HepG2 (cell line): ENCODE results near the gene VAMP5. TPM values are rescaled to one million over a fixed set of nuclear protein-coding genes. Genes with fewer than 3 reads are reported as not detected.
A peak's percentile ranks its signal among the peaks of the same experiment; 100 is the strongest.

Experiments used
- ATAC-seq: fragments of 200-7000 bp; cut with Tn5 transposase; 3 replicates; pipeline ENCODE4 v1.9.1; 2020; ENCODE audit warnings: mild to moderate bottlenecking, moderate library complexity
- BruUV-seq: library from RNA; stranded (reverse); fragments of 400-500 nt; replicated peaks from 2 replicates; lab custom pipeline; 2021; lab: Mats Ljungman, UMichigan
- CTCF ChIA-PET: fragments of 300-600 bp; formaldehyde crosslinking; extraction: SDS; loops from one replicate; lab custom pipeline; 2021; ENCODE audit warnings: low total read pairs, inconsistent platforms, low intra/inter-chr PET ratio; lab: Yijun Ruan, JAX
- POLR2A ChIA-PET: fragments of 350-600 bp; sonication (Branson Sonifier 250); formaldehyde crosslinking; loops from one replicate; lab custom pipeline; 2020; ENCODE audit warnings: antibody characterized with exemption, inconsistent platforms; lab: Yijun Ruan, JAX
- DNase-seq: peaks from one replicate; pipeline ENCODE4 v3.0.0-alpha.2; 2015; ENCODE audit warnings: low spot score
- FAIRE-seq: peaks from 3 replicates; lab custom pipeline; 2011; peaks lifted over from hg19 to GRCh38; lab: Jason Lieb, UNC
- H2AFZ ChIP-seq: one replicate; pipeline ENCODE4 v1.6.1; 2011; ENCODE audit warnings: low read length, inconsistent platforms
- H3K27ac ChIP-seq: fragments of 300-600 bp; 3 replicates; pipeline ENCODE4 v1.8.0; 2011; ENCODE audit warnings: mixed run types, mild to moderate bottlenecking, mixed read lengths, low read length, inconsistent platforms; ENCODE audit not compliant: insufficient read depth; ENCODE audit errors: extremely low read length
- H3K27me3 ChIP-seq, 2 experiments: fragments of 200-600 bp in 1 of 2; 2 replicates in 1 of 2; 3 replicates in 1 of 2; pipeline versions ENCODE4 v1.6.0 to v1.8.0; 2011; ENCODE audit warnings: low read length in 2 of 2, mild to moderate bottlenecking in 2 of 2, moderate library complexity in 2 of 2, inconsistent platforms in 1 of 2; ENCODE audit not compliant: insufficient read depth in 2 of 2, control insufficient read depth in 1 of 2
- H3K36me3 ChIP-seq, 2 experiments: fragments of 200-600 bp in 1 of 2; replicated peaks in 1 of 2; 2 replicates in 1 of 2; 3 replicates in 1 of 2; pipeline versions ENCODE4 v1.5.1 to v1.8.0; 2011; ENCODE audit warnings: low read length in 2 of 2, inconsistent platforms in 1 of 2; ENCODE audit not compliant: insufficient read depth in 2 of 2, control insufficient read depth in 1 of 2
- H3K4me1 ChIP-seq: 2 replicates; pipeline ENCODE4 v1.5.1; 2012; ENCODE audit warnings: low read length, inconsistent platforms; ENCODE audit not compliant: insufficient read depth
- H3K4me2 ChIP-seq: 2 replicates; pipeline ENCODE4 v1.6.0; 2011; ENCODE audit warnings: low read depth, low read length, inconsistent platforms
- H3K4me3 ChIP-seq, 3 experiments: fragments of 200-600 bp in 1 of 3; sonication (generic), shearing (Covaris generic) in 1 of 3; replicated peaks in 1 of 3; 2 replicates each; pipeline ENCODE4 v1.5.1; 2011 to 2016; ENCODE audit warnings: low read length in 3 of 3, inconsistent platforms in 2 of 3, low read depth in 2 of 3, mild to moderate bottlenecking in 2 of 3, control low read depth in 1 of 3, mixed read lengths in 1 of 3; ENCODE audit not compliant: insufficient read depth in 1 of 3
- H3K79me2 ChIP-seq: one replicate; pipeline ENCODE4 v1.6.1; 2011; ENCODE audit warnings: low read length, inconsistent platforms; ENCODE audit not compliant: insufficient read depth
- H3K9ac ChIP-seq: 2 replicates; pipeline ENCODE4 v1.6.0; 2011; ENCODE audit warnings: mild to moderate bottlenecking, low read depth, low read length, inconsistent platforms; ENCODE audit not compliant: insufficient read depth
- H3K9me3 ChIP-seq: 2 replicates; pipeline ENCODE4 v1.5.1; 2012; ENCODE audit warnings: mild to moderate bottlenecking, low read length
- H4K20me1 ChIP-seq: 2 replicates; pipeline ENCODE4 v1.6.0; 2011; ENCODE audit warnings: inconsistent platforms, mild to moderate bottlenecking, low read length, moderate library complexity; ENCODE audit not compliant: insufficient read depth
- CBX1 ChIP-seq: IDR thresholded peaks from one replicate; pipeline ENCODE4 v1.6.1; 2016; ENCODE audit warnings: antibody characterized with exemption, low read depth
- ETV5 ChIP-seq: IDR thresholded peaks from 2 replicates; pipeline ENCODE4 v1.6.1; 2018; ENCODE audit warnings: missing biosample characterization, missing genetic modification reagents, inconsistent platforms, borderline replicate concordance
- FOXJ3 ChIP-seq: sonication (generic); formaldehyde crosslinking; IDR thresholded peaks from 2 replicates; pipeline ENCODE4 v1.4.0; 2020; ENCODE audit warnings: missing genetic modification reagents, mild to moderate bottlenecking, borderline replicate concordance
- SALL2 ChIP-seq: sonication (generic); formaldehyde crosslinking; IDR thresholded peaks from 2 replicates; pipeline ENCODE4 v1.8.1; 2023; ENCODE audit warnings: mild to moderate bottlenecking, missing genetic modification reagents, inconsistent platforms
- ZBTB1 ChIP-seq: sonication (generic); formaldehyde crosslinking; IDR thresholded peaks from 2 replicates; pipeline ENCODE4 v1.4.0; 2020; ENCODE audit warnings: missing genetic modification reagents, borderline replicate concordance
- ZNF263 ChIP-seq: sonication (generic); formaldehyde crosslinking; IDR thresholded peaks from 2 replicates; pipeline ENCODE4 v1.4.0; 2020; ENCODE audit warnings: missing genetic modification reagents
- ZNF292 ChIP-seq: sonication (generic); formaldehyde crosslinking; IDR thresholded peaks from 2 replicates; pipeline ENCODE4 v1.8.1; 2022; ENCODE audit warnings: mild to moderate bottlenecking, low read depth, missing genetic modification reagents, borderline replicate concordance
- WGBS: methylation state at CpG from one replicate; pipeline ENCODE4 v1.1.6; 2017; ENCODE audit warnings: low lambda C conversion rate; 5-methylcytosine and 5-hydroxymethylcytosine counted together
- in situ Hi-C: cut with HindIII; loops from 2 replicates; pipeline ENCODE4 v1.10.0; 2017; ENCODE audit warnings: low pct_unique_long_range_greater_than_20kb; ENCODE audit not compliant: extremely low pct_ligation_motif_present
- intact Hi-C: fragments of 100-400 bp; cut with micrococcal nuclease; formaldehyde crosslinking; loops from one replicate; pipeline ENCODE4 v1.10.0; 2022; ENCODE audit not compliant: unreplicated experiment
- polyA plus RNA-seq, 8 experiments: library from polyadenylated mRNA; depleted of rRNA in 3 of 8; stranded (reverse) in 7 of 8; unstranded in 1 of 8; fragments of >200 nt; fragmentation: Illumina TruSeq in 4 of 8; extraction: Trizol in 4 of 8; gene quantifications; 2 replicates each; pipeline versions ENCODE4 v1.2.1 to v1.2.3, GENCODE V29; 2011 to 2016; ENCODE audit warnings: low read depth in 4 of 8, missing spikeins in 1 of 8, mixed read lengths in 1 of 8; ENCODE audit not compliant: insufficient read depth in 1 of 8
- total RNA-seq, 5 experiments: library from RNA; depleted of rRNA; stranded (reverse); fragments of >200 nt; fragmentation: Illumina TruSeq; extraction: Trizol; gene quantifications; 2 replicates each; pipeline ENCODE4 v1.2.3, GENCODE V29; 2016; ENCODE audit warnings: low read depth in 1 of 5
- TF ChIP-seq, protein P1 (sequence below): sonication (generic); formaldehyde crosslinking; IDR thresholded peaks from 2 replicates; pipeline ENCODE4 v1.5.0; 2020; ENCODE audit warnings: missing genetic modification reagents, mild to moderate bottlenecking, borderline replicate concordance
- TF ChIP-seq, protein P2 (sequence below): sonication (generic); formaldehyde crosslinking; IDR thresholded peaks from 2 replicates; pipeline ENCODE4 v1.4.0; 2020; ENCODE audit warnings: missing genetic modification reagents, mild to moderate bottlenecking, borderline replicate concordance
- TF ChIP-seq, protein P3 (sequence below): conservative IDR thresholded peaks from 2 replicates; pipeline ENCODE4 v1.6.1; 2018; ENCODE audit warnings: missing genetic modification reagents
- TF ChIP-seq, protein P4 (sequence below): IDR thresholded peaks from 2 replicates; pipeline ENCODE4 v1.6.1; 2016; ENCODE audit warnings: control low read depth
- TF ChIP-seq, protein P5 (sequence below): sonication (generic); formaldehyde crosslinking; IDR thresholded peaks from 2 replicates; pipeline ENCODE4 v1.4.0; 2020; ENCODE audit warnings: missing genetic modification reagents

VAMP5 gene
- total and polyA plus RNA-seq, 2 of the 13 experiments (the other 11 are each of a cell fraction or from before 2014, with no cell fraction given), result 7.2 to 56.7 TPM

DNA sequence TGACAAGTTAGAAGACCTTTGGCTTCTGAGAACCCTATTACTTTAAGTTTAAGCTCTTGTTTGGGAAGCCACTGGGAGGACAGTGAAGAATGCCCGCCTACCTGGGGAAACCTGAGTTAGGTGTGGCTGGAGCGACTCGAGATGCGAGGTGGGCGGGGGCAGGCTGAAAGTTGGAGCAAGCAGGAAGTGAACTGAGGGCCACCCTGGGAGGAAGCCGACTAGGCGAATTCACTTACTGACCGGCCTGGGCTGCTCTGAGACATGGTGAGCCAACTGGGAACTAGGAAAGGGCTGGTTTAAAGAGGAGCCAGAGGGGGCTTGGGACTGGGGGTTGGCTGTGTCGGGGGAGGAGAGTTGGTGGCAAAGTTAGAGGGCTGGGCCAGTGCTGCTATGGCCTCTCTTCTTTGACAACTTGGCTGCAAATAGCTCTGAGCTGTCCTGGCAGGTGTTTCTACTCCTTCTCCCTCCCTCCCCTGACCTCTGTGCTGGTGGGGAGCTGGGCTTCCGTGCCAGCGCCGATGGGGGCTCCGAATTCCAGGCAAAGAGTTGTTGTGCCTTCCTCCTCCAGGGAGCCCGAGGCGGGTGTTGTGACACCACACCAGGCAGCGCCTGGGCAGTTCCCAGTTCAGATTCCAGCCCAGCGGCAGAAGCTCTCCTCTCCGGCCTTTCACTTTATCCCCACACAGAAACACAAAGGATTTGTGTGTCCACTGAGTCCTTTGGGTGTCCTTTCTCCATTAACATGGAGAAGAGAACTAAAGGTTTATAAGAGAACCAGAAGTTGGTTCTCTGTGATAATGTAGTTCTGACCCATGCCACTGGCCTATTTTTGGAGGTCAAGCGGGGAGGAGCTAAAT lies 6.6 kb upstream of the VAMP5 start, which contains the start of gene VAMP8:
TSS of gene VAMP8 (plus strand) at position 201 of the 857 bp plus-strand sequence. CDS start at position 262, 61 bp downstream.
- WGBS, result 2% methylated on average over 19 of the region's 19 CpGs
- in situ Hi-C loops (no loop called here), intact Hi-C loops (loop anchor here (1.0 to 2.0 kb wide), 3 partner anchors 8 to 25 kb away; partner anchors contain the start of genes GGCX and TMEM150A)
- H3K36me3 ChIP-seq, result peaks cover 0 to 7% of the 10 kb centered on the region in 2 experiments; a peak in 4 of 5 replicates
- BruUV-seq, result no TSS peak
- H3K4me1 ChIP-seq, result peaks cover 58% of the 10 kb centered on the region
- ATAC-seq, result peak; percentile 86
- H2AFZ ChIP-seq, result peak within 1 kb of the TSS; percentile 84
- H3K4me3 ChIP-seq, result peak within 1 kb of the TSS; percentile 79 to 90 (median 87)
- no peaks in the 10 kb centered on the region for H4K20me1 ChIP-seq
- peak within 1 kb of the TSS; percentile 95 for H3K4me2 ChIP-seq
- peak; percentile 44 for DNase-seq
- POLR2A ChIA-PET, result interaction anchor here (0.7 to 12.7 kb wide), 23 partner anchors 8 to 178 kb away, joined by 3 to 201 read pairs (median 8); partner anchors contain the start of genes C2orf68, GGCX, MAT2A and RNF181
- CTCF ChIA-PET, result no interaction called here
- H3K27me3 ChIP-seq, result peaks cover 0 to 3% of the 10 kb centered on the region in 2 experiments; a peak in 2 of 5 replicates
- peak within 1 kb of the TSS; percentile 80 for H3K9ac ChIP-seq
- H3K79me2 ChIP-seq, result peaks cover 12% of the 10 kb centered on the region
- FAIRE-seq, result peak; percentile 15
- peak within 1 kb of the TSS; percentile 64 for H3K27ac ChIP-seq
- no peaks in the 10 kb centered on the region for H3K9me3 ChIP-seq
- TF ChIP-seq SALL2 (no peak), CBX1 (no peak), ZBTB1 (CRISPR knock-in tag) (no peak), ETV5 (CRISPR knock-in tag) (peak; percentile 34), FOXJ3 (CRISPR knock-in tag) (no peak), ZNF263 (no peak), ZNF292 (CRISPR knock-in tag) (peak; percentile 71; the same call in 1 of the 2 replicates)
- TF ChIP-seq, protein P1, sequence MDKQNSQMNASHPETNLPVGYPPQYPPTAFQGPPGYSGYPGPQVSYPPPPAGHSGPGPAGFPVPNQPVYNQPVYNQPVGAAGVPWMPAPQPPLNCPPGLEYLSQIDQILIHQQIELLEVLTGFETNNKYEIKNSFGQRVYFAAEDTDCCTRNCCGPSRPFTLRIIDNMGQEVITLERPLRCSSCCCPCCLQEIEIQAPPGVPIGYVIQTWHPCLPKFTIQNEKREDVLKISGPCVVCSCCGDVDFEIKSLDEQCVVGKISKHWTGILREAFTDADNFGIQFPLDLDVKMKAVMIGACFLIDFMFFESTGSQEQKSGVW (CRISPR knock-in tag), result no peak
- TF ChIP-seq, protein P2, sequence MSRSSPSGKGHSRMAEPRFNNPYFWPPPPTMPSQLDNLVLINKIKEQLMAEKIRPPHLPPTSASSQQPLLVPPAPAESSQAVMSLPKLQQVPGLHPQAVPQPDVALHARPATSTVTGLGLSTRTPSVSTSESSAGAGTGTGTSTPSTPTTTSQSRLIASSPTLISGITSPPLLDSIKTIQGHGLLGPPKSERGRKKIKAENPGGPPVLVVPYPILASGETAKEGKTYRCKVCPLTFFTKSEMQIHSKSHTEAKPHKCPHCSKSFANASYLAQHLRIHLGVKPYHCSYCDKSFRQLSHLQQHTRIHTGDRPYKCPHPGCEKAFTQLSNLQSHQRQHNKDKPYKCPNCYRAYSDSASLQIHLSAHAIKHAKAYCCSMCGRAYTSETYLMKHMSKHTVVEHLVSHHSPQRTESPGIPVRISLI, result no peak
- TF ChIP-seq, protein P3, sequence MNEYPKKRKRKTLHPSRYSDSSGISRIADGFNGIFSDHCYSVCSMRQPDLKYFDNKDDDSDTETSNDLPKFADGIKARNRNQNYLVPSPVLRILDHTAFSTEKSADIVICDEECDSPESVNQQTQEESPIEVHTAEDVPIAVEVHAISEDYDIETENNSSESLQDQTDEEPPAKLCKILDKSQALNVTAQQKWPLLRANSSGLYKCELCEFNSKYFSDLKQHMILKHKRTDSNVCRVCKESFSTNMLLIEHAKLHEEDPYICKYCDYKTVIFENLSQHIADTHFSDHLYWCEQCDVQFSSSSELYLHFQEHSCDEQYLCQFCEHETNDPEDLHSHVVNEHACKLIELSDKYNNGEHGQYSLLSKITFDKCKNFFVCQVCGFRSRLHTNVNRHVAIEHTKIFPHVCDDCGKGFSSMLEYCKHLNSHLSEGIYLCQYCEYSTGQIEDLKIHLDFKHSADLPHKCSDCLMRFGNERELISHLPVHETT (CRISPR knock-in tag), result no peak
- TF ChIP-seq, protein P4, sequence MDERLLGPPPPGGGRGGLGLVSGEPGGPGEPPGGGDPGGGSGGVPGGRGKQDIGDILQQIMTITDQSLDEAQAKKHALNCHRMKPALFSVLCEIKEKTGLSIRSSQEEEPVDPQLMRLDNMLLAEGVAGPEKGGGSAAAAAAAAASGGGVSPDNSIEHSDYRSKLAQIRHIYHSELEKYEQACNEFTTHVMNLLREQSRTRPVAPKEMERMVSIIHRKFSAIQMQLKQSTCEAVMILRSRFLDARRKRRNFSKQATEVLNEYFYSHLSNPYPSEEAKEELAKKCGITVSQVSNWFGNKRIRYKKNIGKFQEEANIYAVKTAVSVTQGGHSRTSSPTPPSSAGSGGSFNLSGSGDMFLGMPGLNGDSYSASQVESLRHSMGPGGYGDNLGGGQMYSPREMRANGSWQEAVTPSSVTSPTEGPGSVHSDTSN (CRISPR knock-in tag), result no peak
- TF ChIP-seq, protein P5, sequence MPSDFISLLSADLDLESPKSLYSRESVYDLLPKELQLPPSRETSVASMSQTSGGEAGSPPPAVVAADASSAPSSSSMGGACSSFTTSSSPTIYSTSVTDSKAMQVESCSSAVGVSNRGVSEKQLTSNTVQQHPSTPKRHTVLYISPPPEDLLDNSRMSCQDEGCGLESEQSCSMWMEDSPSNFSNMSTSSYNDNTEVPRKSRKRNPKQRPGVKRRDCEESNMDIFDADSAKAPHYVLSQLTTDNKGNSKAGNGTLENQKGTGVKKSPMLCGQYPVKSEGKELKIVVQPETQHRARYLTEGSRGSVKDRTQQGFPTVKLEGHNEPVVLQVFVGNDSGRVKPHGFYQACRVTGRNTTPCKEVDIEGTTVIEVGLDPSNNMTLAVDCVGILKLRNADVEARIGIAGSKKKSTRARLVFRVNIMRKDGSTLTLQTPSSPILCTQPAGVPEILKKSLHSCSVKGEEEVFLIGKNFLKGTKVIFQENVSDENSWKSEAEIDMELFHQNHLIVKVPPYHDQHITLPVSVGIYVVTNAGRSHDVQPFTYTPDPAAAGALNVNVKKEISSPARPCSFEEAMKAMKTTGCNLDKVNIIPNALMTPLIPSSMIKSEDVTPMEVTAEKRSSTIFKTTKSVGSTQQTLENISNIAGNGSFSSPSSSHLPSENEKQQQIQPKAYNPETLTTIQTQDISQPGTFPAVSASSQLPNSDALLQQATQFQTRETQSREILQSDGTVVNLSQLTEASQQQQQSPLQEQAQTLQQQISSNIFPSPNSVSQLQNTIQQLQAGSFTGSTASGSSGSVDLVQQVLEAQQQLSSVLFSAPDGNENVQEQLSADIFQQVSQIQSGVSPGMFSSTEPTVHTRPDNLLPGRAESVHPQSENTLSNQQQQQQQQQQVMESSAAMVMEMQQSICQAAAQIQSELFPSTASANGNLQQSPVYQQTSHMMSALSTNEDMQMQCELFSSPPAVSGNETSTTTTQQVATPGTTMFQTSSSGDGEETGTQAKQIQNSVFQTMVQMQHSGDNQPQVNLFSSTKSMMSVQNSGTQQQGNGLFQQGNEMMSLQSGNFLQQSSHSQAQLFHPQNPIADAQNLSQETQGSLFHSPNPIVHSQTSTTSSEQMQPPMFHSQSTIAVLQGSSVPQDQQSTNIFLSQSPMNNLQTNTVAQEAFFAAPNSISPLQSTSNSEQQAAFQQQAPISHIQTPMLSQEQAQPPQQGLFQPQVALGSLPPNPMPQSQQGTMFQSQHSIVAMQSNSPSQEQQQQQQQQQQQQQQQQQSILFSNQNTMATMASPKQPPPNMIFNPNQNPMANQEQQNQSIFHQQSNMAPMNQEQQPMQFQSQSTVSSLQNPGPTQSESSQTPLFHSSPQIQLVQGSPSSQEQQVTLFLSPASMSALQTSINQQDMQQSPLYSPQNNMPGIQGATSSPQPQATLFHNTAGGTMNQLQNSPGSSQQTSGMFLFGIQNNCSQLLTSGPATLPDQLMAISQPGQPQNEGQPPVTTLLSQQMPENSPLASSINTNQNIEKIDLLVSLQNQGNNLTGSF (CRISPR knock-in tag), result no peak
